NCI-H146 treated with DMSO at 0.1 percent for 48 hours (cell line): ENCODE data around the gene PPP2R5C.
"Not testable (repeated sequence)": the region's sequence is repeated elsewhere in the genome, so short reads cannot be mapped to it uniquely, and the experiment has no call there.

ENCODE experiments used
- DNase-seq: peaks from one replicate; lab custom pipeline; 2025; ENCODE audit not compliant: unreplicated experiment; lab: John Stamatoyannopoulos, UW

The PPP2R5C gene

GRCh38 chr14:101726954-101727302 lies 34.6 kb upstream of the PPP2R5C start:
- no peak for DNase-seq

- no peak for DNase-seq
Observed at GRCh38 chr14:101727611-101728366, 33.7 kb upstream of the PPP2R5C start.

GRCh38 chr14:101728367-101728742 lies 33.2 kb upstream of the PPP2R5C start:
- DNase-seq: no peak

- no peak for DNase-seq
Observed at GRCh38 chr14:101729382-101729781, 32.1 kb upstream of the PPP2R5C start.

- not testable (repeated sequence) for DNase-seq
Observed at GRCh38 chr14:101730157-101730556, 31.4 kb upstream of the PPP2R5C start.

GRCh38 chr14:101730626-101731186 lies 30.8 kb upstream of the PPP2R5C start:
- no peak for DNase-seq

GRCh38 chr14:101731187-101732080 lies 30.1 kb upstream of the PPP2R5C start:
- peak; percentile 28 for DNase-seq

- no peak for DNase-seq
Observed at GRCh38 chr14:101732118-101732517, 29.4 kb upstream of the PPP2R5C start.

GRCh38 chr14:101733211-101733610 lies 28.3 kb upstream of the PPP2R5C start:
- no peak for DNase-seq

- DNase-seq: no peak
Observed at GRCh38 chr14:101734246-101734847, 27.2 kb upstream of the PPP2R5C start.

- no peak for DNase-seq
Observed at GRCh38 chr14:101735453-101735852, 26.1 kb upstream of the PPP2R5C start.

- no peak for DNase-seq
Observed at GRCh38 chr14:101736071-101736470, 25.4 kb upstream of the PPP2R5C start.

GRCh38 chr14:101736585-101736984 lies 24.9 kb upstream of the PPP2R5C start:
- DNase-seq: no peak

- DNase-seq: no peak
Observed at GRCh38 chr14:101737414-101738339, 23.8 kb upstream of the PPP2R5C start.

GRCh38 chr14:101738703-101739320 lies 22.7 kb upstream of the PPP2R5C start:
- no peak for DNase-seq

- DNase-seq: no peak
Observed at GRCh38 chr14:101739446-101740141, 21.9 kb upstream of the PPP2R5C start.

GRCh38 chr14:101740981-101741380 lies 20.5 kb upstream of the PPP2R5C start:
- DNase-seq: no peak

GRCh38 chr14:101743701-101744100 lies 17.8 kb upstream of the PPP2R5C start:
- DNase-seq: no peak

GRCh38 chr14:101744382-101744781 lies 17.1 kb upstream of the PPP2R5C start:
- not testable (repeated sequence) for DNase-seq
